Fibroblast of villous mesenchyme (primary cell): ENCODE measurements around the gene PSMD1. TPM values are rescaled to one million over a fixed set of nuclear protein-coding genes. Genes with fewer than 3 reads are reported as not detected.

ENCODE experiments used
- DNase-seq: peaks from one replicate; pipeline ENCODE4 v3.0.0-alpha.2; 2010; ENCODE audit warnings: low read depth
- H3K4me3 ChIP-seq: 2 replicates; pipeline ENCODE4 v1.5.1; 2011; ENCODE audit warnings: low read depth, mild to moderate bottlenecking, low read length
- total RNA-seq: library from RNA; depleted of rRNA; stranded (reverse); fragments of >200 nt; gene quantifications from 2 replicates; pipeline ENCODE4 v1.2.3, GENCODE V29; 2012
- TF ChIP-seq, protein P1 (sequence below): IDR thresholded peaks from 2 replicates; pipeline ENCODE4 v1.5.1; 2012; ENCODE audit warnings: low read depth, mild to moderate bottlenecking, low read length; ENCODE audit not compliant: insufficient read depth

Gene PSMD1
- total RNA-seq, 1 donor, result 153 TPM

DNA sequence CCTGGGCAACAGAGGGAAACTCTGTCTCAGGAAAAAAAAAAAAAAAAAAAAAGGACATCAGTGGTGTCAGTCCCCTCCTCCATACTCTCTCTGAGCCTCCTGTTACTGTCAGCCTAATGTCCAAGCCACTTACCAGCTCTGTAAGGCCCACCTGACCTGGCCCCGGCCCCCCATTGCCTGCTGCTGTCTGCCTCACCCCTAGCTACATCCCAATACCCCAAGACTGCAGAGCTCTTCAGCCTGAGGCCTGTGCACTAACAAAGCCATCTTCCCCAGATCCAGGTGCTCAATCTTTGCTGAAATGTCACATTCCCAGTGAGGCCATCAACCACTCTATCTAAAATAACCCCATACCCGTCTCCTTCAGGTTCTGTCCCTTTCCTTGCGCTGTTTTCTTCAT lies 147.5 kb downstream of the PSMD1 start:
- no peak overlapping the region for H3K4me3 ChIP-seq
- TF ChIP-seq, protein P1, sequence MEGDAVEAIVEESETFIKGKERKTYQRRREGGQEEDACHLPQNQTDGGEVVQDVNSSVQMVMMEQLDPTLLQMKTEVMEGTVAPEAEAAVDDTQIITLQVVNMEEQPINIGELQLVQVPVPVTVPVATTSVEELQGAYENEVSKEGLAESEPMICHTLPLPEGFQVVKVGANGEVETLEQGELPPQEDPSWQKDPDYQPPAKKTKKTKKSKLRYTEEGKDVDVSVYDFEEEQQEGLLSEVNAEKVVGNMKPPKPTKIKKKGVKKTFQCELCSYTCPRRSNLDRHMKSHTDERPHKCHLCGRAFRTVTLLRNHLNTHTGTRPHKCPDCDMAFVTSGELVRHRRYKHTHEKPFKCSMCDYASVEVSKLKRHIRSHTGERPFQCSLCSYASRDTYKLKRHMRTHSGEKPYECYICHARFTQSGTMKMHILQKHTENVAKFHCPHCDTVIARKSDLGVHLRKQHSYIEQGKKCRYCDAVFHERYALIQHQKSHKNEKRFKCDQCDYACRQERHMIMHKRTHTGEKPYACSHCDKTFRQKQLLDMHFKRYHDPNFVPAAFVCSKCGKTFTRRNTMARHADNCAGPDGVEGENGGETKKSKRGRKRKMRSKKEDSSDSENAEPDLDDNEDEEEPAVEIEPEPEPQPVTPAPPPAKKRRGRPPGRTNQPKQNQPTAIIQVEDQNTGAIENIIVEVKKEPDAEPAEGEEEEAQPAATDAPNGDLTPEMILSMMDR, result no peak
- no peak for DNase-seq

DNA sequence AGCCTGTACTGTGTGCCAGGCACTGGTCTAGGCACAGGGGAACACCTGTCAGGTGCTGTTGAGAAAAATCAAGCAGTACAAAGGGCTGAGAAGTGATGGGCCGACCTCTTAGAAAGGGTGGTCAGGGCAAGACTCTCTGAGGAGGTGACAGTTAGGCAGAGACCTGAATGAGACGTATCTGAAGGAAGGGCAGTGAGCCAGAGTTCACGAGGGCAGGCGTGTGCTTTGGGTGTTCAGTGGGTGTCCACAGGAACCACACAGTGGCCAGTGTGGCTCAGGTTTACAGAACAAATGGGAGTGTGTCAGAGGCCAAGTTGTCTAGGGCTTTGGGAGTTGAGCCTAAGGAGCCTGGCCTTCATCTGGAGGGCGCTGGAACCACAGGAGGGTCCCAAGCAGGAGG lies 147.9 kb downstream of the PSMD1 start:
- TF ChIP-seq, protein P1, result no peak
- no peak for DNase-seq
- H3K4me3 ChIP-seq, result no peak overlapping the region

DNA sequence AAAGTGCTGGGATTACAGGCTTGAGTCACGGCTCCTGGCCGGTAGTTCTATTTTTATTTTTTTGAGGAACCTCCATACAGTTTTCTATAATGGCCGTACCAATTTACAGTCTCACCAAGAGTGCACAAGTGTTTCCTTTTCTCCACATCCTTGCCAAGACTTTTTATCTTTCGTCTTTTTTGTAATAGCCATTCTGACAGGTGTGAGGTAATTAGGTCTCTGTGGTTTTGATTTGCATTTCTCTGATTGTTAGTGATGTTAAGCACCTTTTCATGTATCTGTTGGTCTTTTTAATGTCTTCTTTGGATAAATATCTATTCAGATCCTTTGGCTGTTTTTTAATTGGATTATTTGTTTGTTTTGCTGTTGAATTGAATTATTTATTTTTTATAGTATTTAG lies 151.1 kb downstream of the PSMD1 start:
- no peak overlapping the region for H3K4me3 ChIP-seq
- no peak for DNase-seq
- TF ChIP-seq, protein P1, result no peak

DNA sequence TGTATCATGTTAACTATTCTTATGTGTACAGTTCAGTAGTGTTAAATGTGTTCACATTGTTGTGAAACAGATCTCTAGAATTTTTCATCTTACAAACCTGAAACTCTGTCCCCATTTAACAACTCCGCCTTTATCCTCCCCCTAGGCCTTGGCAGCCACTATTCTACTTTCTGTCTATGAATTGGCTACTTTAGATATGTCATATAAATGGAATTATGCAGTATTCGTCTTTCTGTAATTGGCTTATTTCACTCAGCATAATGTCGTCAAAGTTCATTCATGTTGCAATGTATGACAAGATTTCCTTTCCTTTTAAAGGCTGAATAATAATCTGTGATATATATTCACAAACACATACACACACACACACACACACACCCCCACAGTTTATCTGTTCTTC lies 154.1 kb downstream of the PSMD1 start:
- TF ChIP-seq, protein P1, result no peak
- DNase-seq, result no peak
- H3K4me3 ChIP-seq, result no peak overlapping the region

DNA sequence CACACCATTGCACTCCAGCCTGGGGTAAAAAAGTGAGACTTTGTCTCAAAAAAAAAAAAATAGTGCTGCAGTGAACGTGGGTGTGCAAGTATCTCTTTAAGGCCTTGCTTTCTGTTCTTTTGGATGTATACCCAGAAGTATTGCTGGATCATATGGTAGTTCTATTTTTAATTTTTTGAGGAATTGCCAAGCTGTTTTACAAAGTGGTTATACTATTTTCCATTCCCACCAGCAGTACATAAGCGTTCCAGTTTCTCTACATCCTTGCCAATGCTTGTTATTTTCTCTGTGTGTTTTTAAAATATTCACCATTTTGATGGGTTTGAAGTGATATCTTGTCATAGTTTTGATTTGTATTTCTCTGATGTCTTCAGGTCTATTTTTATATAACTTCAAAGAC lies 154.8 kb downstream of the PSMD1 start:
- TF ChIP-seq, protein P1, result no peak
- DNase-seq, result no peak
- H3K4me3 ChIP-seq, result no peak overlapping the region

DNA sequence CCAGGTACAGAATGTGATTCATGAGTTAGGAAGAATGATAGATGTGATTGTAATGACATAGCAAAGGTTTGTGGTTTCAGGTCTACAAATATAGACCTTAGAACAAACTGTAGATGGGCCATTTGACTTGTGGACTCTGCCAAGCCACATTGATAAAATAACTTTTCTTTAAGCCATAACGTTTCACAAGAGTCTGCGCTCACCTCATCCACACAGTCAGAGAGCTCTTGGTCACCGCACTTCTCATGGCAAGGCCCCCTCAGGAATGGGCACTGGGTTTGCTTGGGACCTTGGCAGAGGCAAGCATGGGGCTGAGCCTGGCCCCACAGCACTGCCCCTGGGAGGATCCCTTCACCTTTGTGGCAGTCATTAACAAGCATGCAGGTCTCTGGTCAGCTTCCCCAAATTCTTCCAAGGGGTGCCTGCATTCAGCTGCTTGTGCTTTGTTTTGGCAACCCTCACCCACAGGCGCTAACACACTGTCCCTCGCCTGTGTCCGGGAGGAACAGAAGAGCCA lies 155.7 kb downstream of the PSMD1 start:
- TF ChIP-seq, protein P1, result no peak
- no peak overlapping the region for H3K4me3 ChIP-seq
- no peak for DNase-seq

DNA sequence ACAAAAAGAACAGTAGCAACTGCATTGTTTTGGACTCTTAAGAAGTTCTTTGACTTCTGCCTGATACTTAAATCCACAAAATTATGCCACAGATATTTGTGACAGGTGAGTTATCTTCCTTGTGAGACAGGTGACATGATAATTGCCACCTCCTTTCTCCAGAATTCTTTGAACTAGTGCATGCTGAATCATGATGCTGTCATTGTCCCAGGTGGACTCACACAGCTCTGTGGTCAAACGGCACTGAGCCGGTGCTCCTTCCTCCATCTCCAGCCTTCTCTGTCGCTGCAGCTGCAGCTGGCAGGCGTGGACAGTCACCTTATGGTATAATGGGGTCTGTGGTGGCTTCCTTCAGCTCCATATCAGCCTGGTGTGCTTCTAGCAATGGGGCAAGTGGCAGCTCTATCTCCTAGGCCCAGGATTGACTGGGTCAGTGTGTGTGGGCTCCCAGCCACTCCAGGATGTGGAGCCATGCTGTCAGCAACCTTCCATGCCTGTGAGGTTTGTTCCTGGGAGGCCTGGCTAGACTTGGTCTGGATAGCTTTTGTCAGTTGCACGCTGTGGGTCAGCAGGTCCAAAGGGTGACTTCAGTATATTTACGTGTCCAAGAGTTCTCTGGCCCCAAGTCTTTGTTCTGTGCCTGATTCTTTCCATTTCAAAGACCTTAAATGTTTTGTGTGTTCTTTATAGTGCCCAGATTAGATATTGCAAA lies 157.4 kb downstream of the PSMD1 start:
- no peak overlapping the region for H3K4me3 ChIP-seq
- TF ChIP-seq, protein P1, result no peak
- DNase-seq, result no peak
